ENCODE measurements around the gene UNK.

Gene UNK

GRCh38 chr17:75838410-75838809 lies 53.8 kb downstream of the UNK start:
- no peak overlapping the region for H3K27ac ChIP-seq (ENCODE audit: poor library complexity, severe bottlenecking)
- H3K4me3 ChIP-seq (ENCODE audit: severe bottlenecking), result no peak overlapping the region
- H3K4me1 ChIP-seq (ENCODE audit: insufficient read depth, poor library complexity, severe bottlenecking), result no peaks in the 10 kb centered on the region
- no peaks in the 10 kb centered on the region for H3K27me3 ChIP-seq (ENCODE audit: insufficient read depth, poor library complexity, severe bottlenecking)
- H3K9me3 ChIP-seq (ENCODE audit: severe bottlenecking), result no peaks in the 10 kb centered on the region
- no peak for ATAC-seq (ENCODE audit: low read depth)
- DNase-seq (ENCODE audit: low spot score), result no peak
- no peaks in the 10 kb centered on the region for H3K36me3 ChIP-seq (ENCODE audit: low read depth)
- TF ChIP-seq, protein P1, sequence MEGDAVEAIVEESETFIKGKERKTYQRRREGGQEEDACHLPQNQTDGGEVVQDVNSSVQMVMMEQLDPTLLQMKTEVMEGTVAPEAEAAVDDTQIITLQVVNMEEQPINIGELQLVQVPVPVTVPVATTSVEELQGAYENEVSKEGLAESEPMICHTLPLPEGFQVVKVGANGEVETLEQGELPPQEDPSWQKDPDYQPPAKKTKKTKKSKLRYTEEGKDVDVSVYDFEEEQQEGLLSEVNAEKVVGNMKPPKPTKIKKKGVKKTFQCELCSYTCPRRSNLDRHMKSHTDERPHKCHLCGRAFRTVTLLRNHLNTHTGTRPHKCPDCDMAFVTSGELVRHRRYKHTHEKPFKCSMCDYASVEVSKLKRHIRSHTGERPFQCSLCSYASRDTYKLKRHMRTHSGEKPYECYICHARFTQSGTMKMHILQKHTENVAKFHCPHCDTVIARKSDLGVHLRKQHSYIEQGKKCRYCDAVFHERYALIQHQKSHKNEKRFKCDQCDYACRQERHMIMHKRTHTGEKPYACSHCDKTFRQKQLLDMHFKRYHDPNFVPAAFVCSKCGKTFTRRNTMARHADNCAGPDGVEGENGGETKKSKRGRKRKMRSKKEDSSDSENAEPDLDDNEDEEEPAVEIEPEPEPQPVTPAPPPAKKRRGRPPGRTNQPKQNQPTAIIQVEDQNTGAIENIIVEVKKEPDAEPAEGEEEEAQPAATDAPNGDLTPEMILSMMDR (IDR thresholded peaks at IDR 0.05; ENCODE audit: poor library complexity, severe bottlenecking), result no peak

DNA sequence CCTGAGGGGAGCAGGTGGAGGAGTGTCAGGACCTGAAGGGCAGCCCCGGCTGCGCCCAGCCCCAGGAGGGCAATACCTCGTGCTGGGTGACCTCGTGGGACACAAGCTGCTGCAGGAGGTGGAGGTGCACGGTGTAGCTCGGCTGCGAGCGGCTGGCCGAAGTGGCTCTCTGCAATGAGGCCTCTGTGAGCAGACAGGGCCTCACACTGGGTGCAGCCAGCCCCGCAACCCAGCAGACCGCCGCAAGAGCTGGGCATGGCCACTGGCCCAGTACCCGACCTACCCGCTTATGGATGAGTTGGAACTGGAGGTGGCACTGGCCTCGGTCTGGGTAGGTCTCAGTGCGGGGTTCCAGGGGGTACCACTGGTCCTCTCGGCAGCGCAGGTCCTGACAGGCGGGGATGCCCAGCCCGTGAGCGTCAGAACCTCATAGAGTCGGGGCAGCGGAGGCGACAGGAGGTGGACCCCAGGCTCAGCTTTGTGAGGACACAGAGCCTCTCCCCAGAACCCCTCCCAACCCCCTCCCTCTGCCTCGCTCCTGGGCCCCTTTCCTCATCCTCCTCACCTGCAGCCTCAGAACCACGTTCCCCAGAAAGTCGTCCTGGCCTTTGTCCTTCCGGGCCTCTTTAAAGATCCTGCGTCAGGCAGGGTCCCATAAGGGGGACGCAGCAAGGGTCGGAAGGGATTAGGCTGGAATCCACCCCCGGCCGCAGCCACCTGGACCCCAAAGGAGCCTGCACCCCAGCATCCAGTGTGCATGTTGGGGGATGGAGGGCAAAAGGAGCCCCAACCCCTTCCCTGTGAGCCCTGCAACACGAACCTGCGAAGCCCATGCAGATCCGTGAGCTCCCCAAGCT lies 55.6 kb downstream of the UNK start:
- Histone ChIP-seq H3K4me1 (ENCODE audit: insufficient read depth, poor library complexity, severe bottlenecking) (peaks cover 5% of the 10 kb centered on the region), H3K36me3 (ENCODE audit: low read depth) (no peaks in the 10 kb centered on the region), H3K9me3 (ENCODE audit: severe bottlenecking) (no peaks in the 10 kb centered on the region), H3K27me3 (ENCODE audit: insufficient read depth, poor library complexity, severe bottlenecking) (no peaks in the 10 kb centered on the region), H3K27ac (ENCODE audit: poor library complexity, severe bottlenecking) (no peak overlapping the region), H3K4me3 (ENCODE audit: severe bottlenecking) (no peak overlapping the region)
- TF ChIP-seq, protein P1 (IDR thresholded peaks at IDR 0.05; ENCODE audit: poor library complexity, severe bottlenecking), result no peak
- peak; percentile 73 for DNase-seq (ENCODE audit: low spot score)
- ATAC-seq (ENCODE audit: low read depth), result no peak

DNA sequence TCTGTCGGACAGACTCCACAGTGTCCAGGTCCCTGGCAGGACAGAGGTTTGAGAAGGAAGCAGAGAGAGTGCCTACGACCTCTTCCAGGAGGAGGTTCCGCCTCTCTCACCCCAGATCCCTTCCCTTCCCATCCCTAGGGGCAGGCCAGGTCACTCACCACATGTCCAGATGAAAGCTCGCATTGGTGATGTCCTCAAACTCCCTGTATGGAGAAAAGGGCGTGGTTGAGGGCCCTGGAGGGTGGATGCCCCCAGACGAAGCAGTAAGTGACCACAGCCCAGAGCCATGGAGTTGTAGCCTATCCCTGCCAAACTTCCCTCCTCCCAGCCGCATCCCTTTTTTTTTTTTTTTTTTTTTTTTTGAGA lies 56.2 kb downstream of the UNK start:
- ATAC-seq (ENCODE audit: low read depth) (no peak), DNase-seq (ENCODE audit: low spot score) (no peak)
- peaks cover 11% of the 10 kb centered on the region for H3K4me1 ChIP-seq (ENCODE audit: insufficient read depth, poor library complexity, severe bottlenecking)
- TF ChIP-seq, protein P1 (IDR thresholded peaks at IDR 0.05; ENCODE audit: poor library complexity, severe bottlenecking), result no peak
- H3K27ac ChIP-seq (ENCODE audit: poor library complexity, severe bottlenecking), result no peak overlapping the region
- no peaks in the 10 kb centered on the region for H3K9me3 ChIP-seq (ENCODE audit: severe bottlenecking)
- no peaks in the 10 kb centered on the region for H3K27me3 ChIP-seq (ENCODE audit: insufficient read depth, poor library complexity, severe bottlenecking)
- no peak overlapping the region for H3K4me3 ChIP-seq (ENCODE audit: severe bottlenecking)
- H3K36me3 ChIP-seq (ENCODE audit: low read depth), result peaks cover 4% of the 10 kb centered on the region

DNA sequence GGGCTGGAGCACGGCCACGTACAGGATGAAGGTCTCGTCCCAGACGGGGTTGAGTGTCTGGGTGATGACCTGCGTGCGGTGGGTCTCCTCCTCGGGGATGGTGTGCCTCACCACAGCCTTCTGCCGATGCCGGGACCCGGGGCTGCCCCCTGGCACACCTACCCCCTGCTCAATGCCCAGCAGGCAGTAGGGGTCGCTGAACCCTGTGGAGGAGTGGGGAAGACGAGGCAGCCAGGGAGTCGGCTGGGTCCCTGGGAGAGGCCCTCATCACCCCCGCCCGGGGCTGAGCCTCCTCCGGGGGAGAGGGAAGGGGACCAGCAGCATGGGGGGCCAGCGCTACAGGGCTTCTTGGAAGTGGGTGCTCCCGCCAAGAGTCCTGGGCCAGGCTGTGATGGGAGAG lies 57.8 kb downstream of the UNK start:
- Histone ChIP-seq H3K36me3 (ENCODE audit: low read depth) (peaks cover 20% of the 10 kb centered on the region), H3K27ac (ENCODE audit: poor library complexity, severe bottlenecking) (no peak overlapping the region), H3K9me3 (ENCODE audit: severe bottlenecking) (no peaks in the 10 kb centered on the region), H3K4me1 (ENCODE audit: insufficient read depth, poor library complexity, severe bottlenecking) (peaks cover 18% of the 10 kb centered on the region), H3K4me3 (ENCODE audit: severe bottlenecking) (no peak overlapping the region), H3K27me3 (ENCODE audit: insufficient read depth, poor library complexity, severe bottlenecking) (no peaks in the 10 kb centered on the region)
- DNase-seq (ENCODE audit: low spot score) (peak; percentile 69), ATAC-seq (ENCODE audit: low read depth) (no peak)
- TF ChIP-seq, protein P1 (IDR thresholded peaks at IDR 0.05; ENCODE audit: poor library complexity, severe bottlenecking), result no peak

GRCh38 chr17:75842963-75843576 lies 58.5 kb downstream of the UNK start:
- Histone ChIP-seq H3K27ac (ENCODE audit: poor library complexity, severe bottlenecking) (no peak overlapping the region), H3K36me3 (ENCODE audit: low read depth) (peaks cover 27% of the 10 kb centered on the region), H3K27me3 (ENCODE audit: insufficient read depth, poor library complexity, severe bottlenecking) (no peaks in the 10 kb centered on the region), H3K4me1 (ENCODE audit: insufficient read depth, poor library complexity, severe bottlenecking) (peaks cover 18% of the 10 kb centered on the region), H3K4me3 (ENCODE audit: severe bottlenecking) (no peak overlapping the region), H3K9me3 (ENCODE audit: severe bottlenecking) (no peaks in the 10 kb centered on the region)
- DNase-seq (ENCODE audit: low spot score) (no peak), ATAC-seq (ENCODE audit: low read depth) (no peak)
- TF ChIP-seq, protein P1 (IDR thresholded peaks at IDR 0.05; ENCODE audit: poor library complexity, severe bottlenecking), result no peak
